ENCODE results near the gene CYBA. TPM values are rescaled to one million over a fixed set of nuclear protein-coding genes. Genes with fewer than 3 reads are reported as not detected.

Gene CYBA
- total and polyA plus RNA-seq, 2 of the 13 experiments (the other 11 are each of a cell fraction or from before 2014, with no cell fraction given): 196 to 250 TPM

- TF ChIP-seq NR2F6 (IDR thresholded peaks at IDR 0.05) (no peak), NR2F6 (CRISPR knock-in tag; IDR thresholded peaks at IDR 0.05) (no peak; the same call in 1 of the 2 replicates), AGO1 (IDR thresholded peaks at IDR 0.05; ENCODE audit: low read depth, low read length, poor library complexity, severe bottlenecking) (no peak), NKX3-1 (CRISPR knock-in tag; IDR thresholded peaks at IDR 0.05) (no peak; the same call in none of the 2 replicates), ZNF446 (CRISPR knock-in tag; IDR thresholded peaks at IDR 0.05) (peak; percentile 85), SRSF4 (IDR thresholded peaks at IDR 0.05; ENCODE audit: low read depth, low read length, poor library complexity, severe bottlenecking) (no peak), YEATS2 (CRISPR knock-in tag; IDR thresholded peaks at IDR 0.05; ENCODE audit: borderline replicate concordance) (no peak), ZNF570 (CRISPR knock-in tag; IDR thresholded peaks at IDR 0.05; ENCODE audit: borderline replicate concordance) (no peak), RCOR2 (CRISPR knock-in tag; IDR thresholded peaks at IDR 0.05) (no peak), NBN (conservative IDR thresholded peaks at IDR 0.05) (no peak), HMG20A (CRISPR knock-in tag; IDR thresholded peaks at IDR 0.05; ENCODE audit: borderline replicate concordance) (no peak), ZNF580 (CRISPR knock-in tag; IDR thresholded peaks at IDR 0.05; ENCODE audit: borderline replicate concordance, low read depth) (no peak), TFDP2 (CRISPR knock-in tag; IDR thresholded peaks at IDR 0.05) (no peak), GZF1 (CRISPR knock-in tag; IDR thresholded peaks at IDR 0.05) (no peak), HMGXB4 (CRISPR knock-in tag; IDR thresholded peaks at IDR 0.05; ENCODE audit: borderline replicate concordance in 1 of 2, low read depth in 1 of 2) (peak in 1 of 2 experiments; percentile 37; a peak in 3 of 4 replicates), ZNF530 (CRISPR knock-in tag; IDR thresholded peaks at IDR 0.05; ENCODE audit: low read depth) (no peak), MBNL3 (CRISPR knock-in tag; conservative IDR thresholded peaks at IDR 0.05) (no peak), ZNF770 (CRISPR knock-in tag; IDR thresholded peaks at IDR 0.05) (no peak), TCF12 (IDR thresholded peaks at IDR 0.05) (no peak), TCF12 (CRISPR knock-in tag; IDR thresholded peaks at IDR 0.05) (no peak), FOXO4 (CRISPR knock-in tag; conservative IDR thresholded peaks at IDR 0.05) (peak; percentile 92), ZNF562 (CRISPR knock-in tag; IDR thresholded peaks at IDR 0.05; ENCODE audit: borderline replicate concordance) (no peak)
Observed at GRCh38 chr16:88649924-88650748, 717 bp downstream of the CYBA start (continued).
